SJCRH30 (cell line): ENCODE results near the gene ATP9B. TPM values are rescaled to one million over a fixed set of nuclear protein-coding genes. Genes with fewer than 3 reads are reported as not detected.
"Not testable (repeated sequence)": the region's sequence is repeated elsewhere in the genome, so short reads cannot be mapped to it uniquely, and the experiment has no call there.

Experiments
- DNase-seq, 2 experiments: peaks; one replicate each; pipeline ENCODE4 v3.0.0-alpha.2; 2015 to 2020
- H3K27ac ChIP-seq: fragments of 250-450 bp; sonication (Bioruptor Pico); 2 replicates; pipeline ENCODE4 v1.5.1; 2020; ENCODE audit warnings: mild to moderate bottlenecking, moderate library complexity
- H3K27me3 ChIP-seq: fragments of 250-450 bp; sonication (Bioruptor Pico); 2 replicates; pipeline ENCODE4 v1.5.1; 2020; ENCODE audit warnings: mild to moderate bottlenecking, moderate library complexity
- H3K36me3 ChIP-seq: fragments of 250-450 bp; sonication (Bioruptor Pico); 2 replicates; pipeline ENCODE4 v1.5.1; 2020; ENCODE audit warnings: mild to moderate bottlenecking, moderate library complexity
- H3K4me1 ChIP-seq: fragments of 250-450 bp; sonication (Bioruptor Pico); 2 replicates; pipeline ENCODE4 v1.5.1; 2020; ENCODE audit warnings: mild to moderate bottlenecking, moderate library complexity
- H3K4me3 ChIP-seq: fragments of 250-450 bp; sonication (Bioruptor Pico); 2 replicates; pipeline ENCODE4 v1.5.1; 2020; ENCODE audit warnings: mild to moderate bottlenecking, moderate library complexity
- H3K9me3 ChIP-seq: fragments of 250-450 bp; sonication (Bioruptor Pico); replicated peaks from 2 replicates; pipeline ENCODE4 v1.5.1; 2020; ENCODE audit warnings: mild to moderate bottlenecking, moderate library complexity
- total RNA-seq: library from RNA; depleted of rRNA; stranded (reverse); fragments of >200 nt; shearing (Covaris generic); gene quantifications from 2 replicates; pipeline ENCODE4 v1.2.3, GENCODE V29; 2014

The ATP9B gene
- total RNA-seq, 1 experiment from 2014 or later = 10.0 TPM

DNA sequence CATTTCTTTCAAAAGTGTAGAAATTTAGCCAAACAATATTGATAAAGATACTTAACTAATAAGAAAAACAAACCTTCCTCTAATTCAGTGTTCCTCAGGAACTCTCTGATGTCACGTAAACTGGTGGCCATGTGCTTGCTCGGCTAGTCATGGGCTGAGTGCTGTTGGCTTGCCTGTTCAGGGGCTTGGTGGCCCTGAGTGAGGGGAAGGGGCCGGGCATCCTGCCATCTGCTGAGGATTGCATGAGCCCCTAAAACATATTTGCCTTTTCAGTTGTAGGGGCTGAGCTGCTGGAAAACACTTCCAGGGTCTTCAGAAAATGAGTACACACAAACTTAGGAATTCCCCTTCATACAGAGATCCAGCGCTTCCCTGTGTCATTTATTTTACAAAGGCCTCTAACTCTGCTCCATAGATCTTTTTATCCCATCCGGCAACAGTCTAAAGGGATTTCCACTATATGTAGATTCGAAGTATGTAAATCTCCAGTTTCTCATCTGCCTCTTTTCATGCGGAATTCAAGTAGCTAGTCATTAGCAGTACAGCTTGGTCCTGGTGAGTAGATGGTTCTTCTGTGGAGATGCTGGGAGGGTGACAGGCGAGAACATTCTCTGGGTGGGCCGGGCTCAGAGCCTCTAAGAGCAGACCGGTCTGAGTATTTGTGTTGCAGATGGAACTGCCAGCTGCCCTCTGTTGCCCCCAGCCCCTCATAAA is 306.4 kb downstream of the ATP9B start:
- no peak overlapping the region for H3K4me3 ChIP-seq
- no peaks in the 10 kb centered on the region for H3K4me1 ChIP-seq
- no peak overlapping the region for H3K27ac ChIP-seq
- no peak for DNase-seq
- H3K27me3 ChIP-seq = no peaks in the 10 kb centered on the region
- H3K36me3 ChIP-seq = no peaks in the 10 kb centered on the region
- H3K9me3 ChIP-seq = no peaks in the 10 kb centered on the region

- DNase-seq, H3K4me3 ChIP-seq, H3K4me1 ChIP-seq, H3K36me3 ChIP-seq, H3K9me3 ChIP-seq, H3K27ac ChIP-seq, H3K27me3 ChIP-seq: not testable (repeated sequence)
These were observed 307.5 kb downstream of the ATP9B start for GRCh38 chr18:79376661-79377060.

DNA sequence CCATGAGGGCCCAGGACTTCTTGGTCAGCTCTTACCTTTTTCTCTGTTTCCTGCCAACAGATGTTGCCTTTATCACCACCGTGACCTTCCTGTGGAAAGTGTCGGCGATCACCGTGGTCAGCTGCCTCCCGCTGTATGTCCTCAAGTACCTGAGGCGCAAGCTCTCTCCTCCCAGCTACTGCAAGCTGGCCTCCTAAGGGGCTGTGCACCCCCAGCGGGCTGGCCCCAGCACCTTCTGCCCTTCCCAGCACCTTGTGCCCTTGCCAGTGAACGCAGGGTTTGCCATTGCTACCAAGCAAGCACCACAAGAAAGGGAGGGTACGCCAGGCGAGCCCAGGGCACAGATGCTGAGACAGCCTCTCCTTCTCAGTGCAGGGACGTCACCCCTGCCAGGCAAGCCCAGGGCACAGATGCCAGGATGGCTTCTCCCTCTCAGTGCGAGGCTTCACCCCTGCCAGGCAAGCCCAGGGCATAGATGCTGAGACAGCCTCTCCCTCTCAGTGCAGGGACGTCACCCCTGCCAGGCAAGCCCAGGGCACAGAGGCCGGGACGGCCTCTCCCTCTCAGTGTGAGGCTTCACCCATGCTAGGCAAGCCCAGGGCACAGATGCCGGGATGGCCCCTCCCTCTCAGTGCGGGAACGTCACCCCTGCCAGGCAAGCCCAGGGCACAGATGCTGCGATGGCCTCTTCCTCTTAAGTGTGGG is 308.1 kb downstream of the ATP9B start:
- H3K4me1 ChIP-seq = no peaks in the 10 kb centered on the region
- no peak overlapping the region for H3K27ac ChIP-seq
- no peak overlapping the region for H3K4me3 ChIP-seq
- no peaks in the 10 kb centered on the region for H3K9me3 ChIP-seq
- H3K36me3 ChIP-seq = no peaks in the 10 kb centered on the region
- no peaks in the 10 kb centered on the region for H3K27me3 ChIP-seq
- no peak for DNase-seq

DNA sequence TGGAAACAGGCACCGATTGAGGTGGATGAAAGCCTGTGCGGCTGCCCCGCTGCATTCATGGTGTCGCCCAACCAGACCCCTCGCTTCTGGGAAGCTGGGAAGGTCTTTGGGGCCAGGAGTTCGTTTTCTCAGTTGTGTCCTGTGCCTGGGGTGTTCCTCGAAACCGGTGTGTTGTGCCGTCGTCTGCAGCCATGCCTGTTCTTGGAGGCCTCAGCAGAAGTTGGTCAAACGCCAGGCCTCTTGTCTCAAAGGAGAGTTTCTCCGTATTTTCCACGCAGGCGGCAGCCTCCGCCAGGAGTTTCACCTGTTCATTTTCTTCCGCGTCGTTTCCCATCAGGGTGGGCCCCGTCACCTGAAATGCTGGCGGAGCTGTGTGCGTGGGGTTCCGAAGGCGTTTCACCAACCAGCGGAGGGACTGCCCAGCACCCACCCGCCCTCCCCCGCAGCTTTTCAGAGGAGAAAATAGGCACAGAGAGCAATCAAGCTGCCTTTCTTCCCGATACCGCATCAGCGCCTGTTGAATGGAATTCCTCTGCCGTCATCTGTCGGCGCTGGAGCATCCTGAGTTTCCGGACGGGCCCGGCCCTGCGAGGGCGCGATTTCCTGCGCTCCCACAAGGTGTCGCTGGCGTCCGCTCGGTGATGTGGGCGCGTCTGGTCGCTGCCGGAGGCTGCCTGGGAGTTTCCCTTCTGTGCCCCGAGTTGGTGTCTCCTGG is 309.5 kb downstream of the ATP9B start:
- no peaks in the 10 kb centered on the region for H3K36me3 ChIP-seq
- no peak overlapping the region for H3K27ac ChIP-seq
- DNase-seq = no peak
- H3K9me3 ChIP-seq = no peaks in the 10 kb centered on the region
- no peaks in the 10 kb centered on the region for H3K4me1 ChIP-seq
- H3K27me3 ChIP-seq = no peaks in the 10 kb centered on the region
- H3K4me3 ChIP-seq = no peak overlapping the region

DNA sequence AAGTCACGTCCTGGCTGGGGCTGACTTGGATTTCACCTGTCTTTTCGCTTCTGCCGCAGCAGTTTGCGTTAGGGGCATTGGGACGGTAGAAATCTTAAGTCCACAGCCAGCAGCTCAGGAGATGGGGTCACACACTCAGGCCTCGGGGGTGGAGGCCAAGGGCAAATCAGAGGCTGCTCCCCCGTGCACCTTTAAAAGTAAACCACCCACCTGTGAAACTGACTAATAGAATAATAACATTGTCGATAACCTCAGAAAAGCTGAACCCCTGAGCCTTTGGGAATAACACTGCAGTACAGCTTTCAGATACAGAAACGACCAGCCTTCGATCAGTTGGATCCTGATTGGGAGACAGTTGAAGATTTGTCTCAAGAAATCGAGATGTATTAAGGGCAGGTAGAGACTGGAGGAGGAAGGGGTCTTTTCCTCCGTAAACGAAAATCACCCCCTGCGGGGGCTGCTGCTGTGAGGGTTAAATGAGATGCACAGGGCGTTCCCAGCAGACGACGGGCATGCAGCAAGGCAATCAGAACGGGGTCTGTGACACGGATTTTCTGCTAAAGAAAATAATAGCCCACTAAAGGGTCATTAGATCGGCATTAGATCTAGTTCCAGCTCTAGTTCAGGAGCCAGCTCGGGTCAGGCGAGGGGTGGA is 310.2 kb downstream of the ATP9B start:
- no peak overlapping the region for H3K27ac ChIP-seq
- no peaks in the 10 kb centered on the region for H3K36me3 ChIP-seq
- no peaks in the 10 kb centered on the region for H3K9me3 ChIP-seq
- no peak for DNase-seq
- H3K4me1 ChIP-seq = no peaks in the 10 kb centered on the region
- H3K4me3 ChIP-seq = no peak overlapping the region
- no peaks in the 10 kb centered on the region for H3K27me3 ChIP-seq

GRCh38 chr18:79379931-79380815 is 311.0 kb downstream of the ATP9B start:
- H3K27me3 ChIP-seq = no peaks in the 10 kb centered on the region
- H3K4me1 ChIP-seq = no peaks in the 10 kb centered on the region
- no peak overlapping the region for H3K4me3 ChIP-seq
- no peaks in the 10 kb centered on the region for H3K9me3 ChIP-seq
- DNase-seq = no peak
- no peak overlapping the region for H3K27ac ChIP-seq
- no peaks in the 10 kb centered on the region for H3K36me3 ChIP-seq

DNA sequence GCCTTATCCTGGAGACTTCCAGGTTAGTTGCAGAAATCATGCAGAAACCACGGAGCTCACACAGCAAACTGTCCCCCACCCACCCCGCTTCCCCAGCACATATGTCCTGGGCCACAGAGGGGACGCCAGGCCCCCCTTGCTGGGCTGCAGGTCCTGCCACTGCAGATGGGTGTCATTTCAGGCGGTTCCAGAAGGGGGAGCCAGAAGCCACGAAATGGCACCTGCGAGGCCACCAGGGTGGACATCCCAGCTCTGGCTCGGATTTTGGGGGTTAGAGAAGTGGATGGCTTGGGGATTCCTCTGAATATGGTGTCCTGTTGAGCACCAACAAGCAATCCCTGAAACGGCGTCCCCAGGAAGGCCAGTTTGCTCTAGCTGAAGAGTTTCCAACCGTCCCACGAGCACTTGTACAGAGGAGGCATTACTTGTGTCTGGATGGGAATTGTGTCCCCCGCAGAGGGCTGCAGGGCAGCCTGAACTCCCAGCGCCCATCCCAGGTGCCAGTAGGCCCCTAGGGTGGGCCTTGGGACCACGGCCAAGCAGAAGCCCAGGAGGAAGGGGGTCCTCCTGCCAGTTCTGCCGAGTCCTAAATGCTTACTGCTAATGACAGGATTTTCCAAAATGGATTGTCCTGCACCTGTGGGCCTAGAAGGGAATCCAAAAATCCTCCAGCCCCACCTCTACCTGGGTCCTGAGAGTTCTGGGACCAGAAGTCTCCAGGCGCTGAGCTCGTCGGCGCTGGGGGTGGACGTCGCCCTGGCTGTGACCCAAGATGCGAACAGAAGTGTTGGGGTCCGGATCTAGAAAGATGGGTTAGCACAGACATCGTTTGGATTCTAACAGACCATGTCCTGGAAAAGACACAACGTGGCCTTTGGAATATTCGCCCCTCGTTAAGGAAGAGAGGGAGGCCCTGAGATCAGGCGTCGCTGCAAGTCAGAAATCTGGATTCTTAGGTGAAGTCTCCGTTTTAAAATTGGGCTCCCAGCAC is 311.9 kb downstream of the ATP9B start:
- Histone ChIP-seq H3K9me3 (no peaks in the 10 kb centered on the region), H3K4me3 (no peak overlapping the region), H3K27me3 (no peaks in the 10 kb centered on the region), H3K36me3 (no peaks in the 10 kb centered on the region), H3K27ac (no peak overlapping the region), H3K4me1 (peaks cover 6% of the 10 kb centered on the region; the same call in 1 of the 2 replicates)
- peak; percentile 49 to 70 for DNase-seq

DNA sequence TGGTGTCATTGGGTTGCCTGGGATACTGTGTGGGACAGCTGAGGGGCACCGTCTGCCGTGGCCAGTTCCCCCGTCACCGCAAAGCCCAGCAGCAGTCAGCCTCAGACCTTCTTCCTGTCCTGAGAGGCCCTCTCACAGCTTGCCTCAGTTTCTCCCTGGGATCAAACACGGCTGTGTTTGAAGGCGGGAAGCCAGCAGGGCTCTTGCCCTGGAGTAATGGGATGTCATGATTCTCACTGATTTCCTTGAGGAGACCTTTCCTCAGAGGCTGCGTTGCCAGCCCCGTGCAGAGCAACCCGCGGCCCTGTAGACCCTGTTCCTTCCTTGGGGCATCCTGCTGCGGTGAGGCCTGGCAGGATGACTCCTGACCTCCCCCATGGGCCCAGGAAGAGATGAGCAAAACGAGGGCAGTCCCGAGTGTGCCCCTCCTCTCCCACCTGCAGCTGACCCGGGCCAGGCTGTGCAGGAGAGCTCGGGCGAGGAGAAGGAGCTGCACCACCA is 312.7 kb downstream of the ATP9B start:
- no peaks in the 10 kb centered on the region for H3K9me3 ChIP-seq
- H3K36me3 ChIP-seq = no peaks in the 10 kb centered on the region
- H3K27ac ChIP-seq = no peak overlapping the region
- peaks cover 9% of the 10 kb centered on the region; the same call in 1 of the 2 replicates for H3K4me1 ChIP-seq
- no peak overlapping the region for H3K4me3 ChIP-seq
- DNase-seq = no peak
- no peaks in the 10 kb centered on the region for H3K27me3 ChIP-seq

- DNase-seq = no peak
- Histone ChIP-seq H3K9me3 (no peaks in the 10 kb centered on the region), H3K4me1 (peaks cover 9% of the 10 kb centered on the region; the same call in 1 of the 2 replicates), H3K27ac (no peak overlapping the region), H3K27me3 (no peaks in the 10 kb centered on the region), H3K36me3 (no peaks in the 10 kb centered on the region), H3K4me3 (no peak overlapping the region)
These were observed 313.6 kb downstream of the ATP9B start for GRCh38 chr18:79382681-79383387.

- no peaks in the 10 kb centered on the region for H3K9me3 ChIP-seq
- peaks cover 14% of the 10 kb centered on the region for H3K4me1 ChIP-seq
- no peak for DNase-seq
- no peak overlapping the region for H3K27ac ChIP-seq
- no peak overlapping the region for H3K4me3 ChIP-seq
- H3K27me3 ChIP-seq = no peaks in the 10 kb centered on the region
- no peaks in the 10 kb centered on the region for H3K36me3 ChIP-seq
These were observed 314.3 kb downstream of the ATP9B start for GRCh38 chr18:79383388-79384056.

DNA sequence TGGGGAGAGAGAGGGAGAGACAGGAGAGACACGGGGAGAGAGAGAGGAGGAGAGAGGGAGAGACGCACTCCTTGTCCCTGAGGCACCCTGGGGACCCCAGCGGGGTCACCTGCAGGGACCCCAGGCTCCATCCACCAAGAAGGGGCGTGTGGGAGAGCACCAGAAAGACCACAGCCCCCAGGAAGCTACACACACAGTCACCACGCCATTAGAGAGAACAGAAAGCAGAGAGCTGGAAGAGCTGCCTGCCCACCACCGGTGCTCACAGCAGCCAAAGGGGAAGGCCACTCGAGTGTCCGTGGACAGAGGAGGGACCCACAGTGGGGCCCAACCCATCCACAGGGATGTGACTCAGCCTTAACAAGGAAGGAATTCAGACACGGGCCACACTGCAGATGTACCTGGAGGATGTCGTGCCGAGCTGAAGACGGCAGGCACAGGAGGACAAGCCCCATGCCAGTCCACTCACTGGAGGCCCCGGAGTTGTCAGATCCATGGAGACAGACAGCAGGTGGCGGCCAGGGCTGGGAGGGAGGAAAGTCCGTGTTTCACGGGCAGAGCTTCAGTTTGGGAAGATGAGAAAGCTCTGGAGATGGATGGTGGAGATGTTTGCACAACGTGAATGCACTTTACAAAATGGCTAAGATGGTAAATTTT is 315.1 kb downstream of the ATP9B start:
- peaks cover 18% of the 10 kb centered on the region for H3K4me1 ChIP-seq
- DNase-seq = no peak
- no peak overlapping the region for H3K4me3 ChIP-seq
- no peaks in the 10 kb centered on the region for H3K36me3 ChIP-seq
- H3K27me3 ChIP-seq = no peaks in the 10 kb centered on the region
- no peaks in the 10 kb centered on the region for H3K9me3 ChIP-seq
- no peak overlapping the region for H3K27ac ChIP-seq

DNA sequence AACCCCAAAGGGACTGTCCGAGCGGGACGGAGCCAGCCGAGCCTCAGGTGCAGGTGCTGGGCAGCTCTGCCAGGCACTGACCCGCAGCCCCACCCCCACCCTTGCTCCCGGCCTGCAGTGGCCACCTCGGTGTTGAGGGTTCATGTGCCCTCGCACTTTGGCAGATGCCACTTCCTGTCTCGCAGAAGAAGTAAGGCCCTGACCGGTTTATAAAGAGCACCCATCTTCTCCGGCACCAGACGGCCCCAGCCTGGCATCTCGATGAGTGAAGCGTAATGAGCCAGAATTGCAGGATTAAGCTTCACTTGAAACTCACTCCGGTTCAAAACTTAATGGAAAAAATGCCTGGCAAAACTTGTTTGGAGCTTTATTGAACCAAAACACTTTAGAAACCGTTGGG is 315.6 kb downstream of the ATP9B start:
- Histone ChIP-seq H3K27ac (no peak overlapping the region), H3K36me3 (no peaks in the 10 kb centered on the region), H3K4me1 (peaks cover 18% of the 10 kb centered on the region), H3K9me3 (no peaks in the 10 kb centered on the region), H3K27me3 (no peaks in the 10 kb centered on the region), H3K4me3 (no peak overlapping the region)
- DNase-seq = no peak
